GM23338 (cell line): Measurements from ENCODE around the gene MYH10. TPM values are rescaled to one million over a fixed set of nuclear protein-coding genes. Genes with fewer than 3 reads are reported as not detected.

Experiments
- ATAC-seq: fragments of 200-7000 bp; cut with Tn5 transposase; 3 replicates; pipeline ENCODE4 v1.9.1; 2020
- DNase-seq: peaks from one replicate; pipeline ENCODE4 v3.0.0-alpha.2; 2015; ENCODE audit warnings: low spot score
- H2AFZ ChIP-seq: fragments of 200-600 bp; sonication (generic); 2 replicates; pipeline ENCODE4 v1.8.0; 2016; ENCODE audit warnings: antibody characterized with exemption, mild to moderate bottlenecking, moderate library complexity
- H3F3A ChIP-seq: fragments of 200-600 bp; sonication (generic); replicated peaks from 2 replicates; pipeline ENCODE4 v1.8.0; 2017; ENCODE audit warnings: antibody characterized with exemption, mixed run types, low read depth
- H3K27ac ChIP-seq: fragments of 200-600 bp; sonication (generic); 2 replicates; pipeline ENCODE4 v1.6.1; 2016; ENCODE audit warnings: low read depth
- H3K27me3 ChIP-seq: fragments of 200-600 bp; sonication (generic); 2 replicates; pipeline ENCODE4 v1.8.0; 2016; ENCODE audit warnings: mild to moderate bottlenecking, mixed run types, moderate library complexity; ENCODE audit not compliant: insufficient read depth
- H3K36me3 ChIP-seq: fragments of 200-600 bp; sonication (generic); 2 replicates; pipeline ENCODE4 v1.8.0; 2016; ENCODE audit warnings: mild to moderate bottlenecking; ENCODE audit not compliant: insufficient read depth
- H3K4me1 ChIP-seq: fragments of 200-600 bp; sonication (generic); 2 replicates; pipeline ENCODE4 v1.8.0; 2016; ENCODE audit warnings: mild to moderate bottlenecking, moderate library complexity; ENCODE audit not compliant: insufficient read depth
- H3K4me2 ChIP-seq: fragments of 200-600 bp; sonication (generic); 2 replicates; pipeline ENCODE4 v1.7.1; 2017; ENCODE audit warnings: mixed run types
- H3K4me3 ChIP-seq: fragments of 200-600 bp; sonication (generic); 2 replicates; pipeline ENCODE4 v1.6.1; 2016; ENCODE audit warnings: mixed run types
- H3K79me2 ChIP-seq: fragments of 200-600 bp; sonication (generic); replicated peaks from 2 replicates; pipeline ENCODE4 v1.8.0; 2017; ENCODE audit warnings: mild to moderate bottlenecking; ENCODE audit not compliant: insufficient read depth
- H3K9me2 ChIP-seq: fragments of 200-600 bp; sonication (generic); 2 replicates; pipeline ENCODE4 v1.8.0; 2017; ENCODE audit not compliant: insufficient read depth
- H4K20me1 ChIP-seq: fragments of 200-600 bp; sonication (generic); replicated peaks from 2 replicates; pipeline ENCODE4 v1.8.0; 2017; ENCODE audit warnings: mild to moderate bottlenecking; ENCODE audit not compliant: insufficient read depth
- H3K27ac Mint-ChIP-seq: 2 replicates; pipeline ENCODE4 v1.8.0; 2020; ENCODE audit warnings: inconsistent platforms, mild to moderate bottlenecking, moderate library complexity, mixed read lengths
- H3K27me3 Mint-ChIP-seq: 3 replicates; pipeline ENCODE4 v1.8.0; 2022; ENCODE audit warnings: low read depth, mild to moderate bottlenecking, moderate library complexity, mixed read lengths, inconsistent platforms; ENCODE audit not compliant: insufficient read depth, poor library complexity
- H3K36me3 Mint-ChIP-seq: 3 replicates; pipeline ENCODE4 v1.8.0; 2021; ENCODE audit warnings: low read depth, mild to moderate bottlenecking, inconsistent platforms, moderate library complexity, mixed read lengths
- H3K4me1 Mint-ChIP-seq: 3 replicates; pipeline ENCODE4 v1.8.0; 2020; ENCODE audit warnings: mild to moderate bottlenecking, inconsistent platforms, mixed read lengths
- H3K4me3 Mint-ChIP-seq: 3 replicates; pipeline ENCODE4 v1.8.0; 2021; ENCODE audit warnings: moderate library complexity, mild to moderate bottlenecking, inconsistent platforms, mixed read lengths
- H3K9me3 Mint-ChIP-seq: 3 replicates; pipeline ENCODE4 v1.8.0; 2020; ENCODE audit warnings: moderate library complexity, mild to moderate bottlenecking, inconsistent platforms, mixed read lengths
- CREB1 ChIP-seq: fragments of 250-450 bp; sonication (Bioruptor Pico); IDR thresholded peaks from 2 replicates; pipeline ENCODE4 v1.5.0; 2020; ENCODE audit warnings: low read depth, mild to moderate bottlenecking, moderate library complexity
- CTCF ChIP-seq, 2 experiments: fragments of 200-600 bp in 1 of 2; sonication (generic) in 1 of 2; conservative IDR thresholded peaks; 2 replicates each; pipeline versions ENCODE4 v1.5.1 to v1.6.1; 2016 to 2017; ENCODE audit warnings: antibody characterized with exemption in 2 of 2, low read depth in 2 of 2, mild to moderate bottlenecking in 2 of 2, moderate library complexity in 1 of 2
- EZH2 ChIP-seq: fragments of 200-600 bp; sonication (generic); IDR thresholded peaks from one replicate; pipeline ENCODE4 v1.8.0; 2017; ENCODE audit warnings: antibody characterized with exemption, mild to moderate bottlenecking, low read depth; ENCODE audit not compliant: unreplicated experiment
- EZH2phosphoT487 ChIP-seq: fragments of 200-600 bp; sonication (generic); IDR thresholded peaks from one replicate; pipeline ENCODE4 v1.8.1; 2018; ENCODE audit warnings: antibody characterized with exemption; ENCODE audit not compliant: unreplicated experiment
- JUNB ChIP-seq: IDR thresholded peaks from one replicate; pipeline ENCODE4 v1.6.1; 2016; ENCODE audit warnings: antibody characterized with exemption; ENCODE audit not compliant: unreplicated experiment
- NANOG ChIP-seq: IDR thresholded peaks from 2 replicates; pipeline ENCODE4 v1.6.1; 2016; ENCODE audit warnings: antibody characterized with exemption, borderline replicate concordance
- POLR2AphosphoS5 ChIP-seq: IDR thresholded peaks from 2 replicates; pipeline ENCODE4 v1.6.1; 2016; ENCODE audit warnings: antibody characterized with exemption, low read depth
- polyA plus RNA-seq: library from polyadenylated mRNA; unstranded; fragments of >200 nt; fragmentation: Nextera tagmentation; extraction: Ambion mirVana; gene quantifications from 2 replicates; pipeline ENCODE4 v1.2.1, GENCODE V29; 2016
- total RNA-seq: library from RNA; depleted of rRNA; stranded (reverse); fragments of >200 nt; shearing (Covaris generic); gene quantifications from 2 replicates; pipeline ENCODE4 v1.2.3, GENCODE V29; 2014

MYH10 gene
- total and polyA plus RNA-seq, 2 experiments from 2014 or later: 89.5 to 230 TPM

GRCh38 chr17:8630802-8631553 lies 453 bp upstream of the MYH10 start (continued):
- TF ChIP-seq CREB1 (CRISPR knock-in tag): peak; percentile 92
- no peak for TF ChIP-seq JUNB
- TF ChIP-seq EZH2: no peak
- TF ChIP-seq CTCF (conservative IDR thresholded peaks at IDR 0.05; ENCODE audit: low read depth in 2 of 2): peak; percentile 7 to 45; a peak in 2 of 4 replicates
- TF ChIP-seq NANOG: no peak
- no peak for TF ChIP-seq EZH2phosphoT487

- H3K9me3 Mint-ChIP-seq: no peaks in the 10 kb centered on the region
- peaks cover 28% of the 10 kb centered on the region for H3K4me1 ChIP-seq
- H3K36me3 Mint-ChIP-seq: no peaks in the 10 kb centered on the region; the same call in 2 of the 3 replicates
- H3K27ac Mint-ChIP-seq: peak overlapping the region; percentile 98
- peaks cover 38% of the 10 kb centered on the region for H4K20me1 ChIP-seq
- peak overlapping the region; percentile 97 for H3K4me3 Mint-ChIP-seq
- H2AFZ ChIP-seq: no peak overlapping the region
- H3K4me2 ChIP-seq: peak overlapping the region; percentile 79
- peak overlapping the region; percentile 96 for H3K4me3 ChIP-seq
- ATAC-seq (peak; percentile 2), DNase-seq (peak; percentile 57)
- TF ChIP-seq EZH2: no peak
- no peaks in the 10 kb centered on the region for H3K36me3 ChIP-seq
- H3F3A ChIP-seq: no peaks in the 10 kb centered on the region
- peaks cover 58% of the 10 kb centered on the region for H3K79me2 ChIP-seq
- no peaks in the 10 kb centered on the region for H3K9me2 ChIP-seq
- peak overlapping the region; percentile 87 for H3K27ac ChIP-seq
- peaks cover 2% of the 10 kb centered on the region for H3K27me3 Mint-ChIP-seq
- H3K4me1 Mint-ChIP-seq: peaks cover 27% of the 10 kb centered on the region
- H3K27me3 ChIP-seq: no peaks in the 10 kb centered on the region
These were observed 926 bp downstream of the MYH10 start for GRCh38 chr17:8629371-8630226.

GRCh38 chr17:8628609-8629169 lies 1.8 kb downstream of the MYH10 start:
- Histone ChIP-seq H3K79me2 (peaks cover 67% of the 10 kb centered on the region), H3K27ac (no peak overlapping the region)

More at GRCh38 chr17:8628609-8629169, 1.8 kb downstream of the MYH10 start:
- Histone ChIP-seq H3K4me2 (peak overlapping the region; percentile 79), H3K27me3 (no peaks in the 10 kb centered on the region), H3K36me3 (no peaks in the 10 kb centered on the region), H3K4me1 (peaks cover 37% of the 10 kb centered on the region), H2AFZ (no peak overlapping the region), H4K20me1 (peaks cover 47% of the 10 kb centered on the region), H3K9me2 (no peaks in the 10 kb centered on the region), H3F3A (no peaks in the 10 kb centered on the region), H3K4me3 (peak overlapping the region; percentile 96)
- Mint-ChIP-seq H3K4me1 (peaks cover 33% of the 10 kb centered on the region), H3K36me3 (peaks cover 3% of the 10 kb centered on the region; the same call in 1 of the 3 replicates), H3K27me3 (peaks cover 4% of the 10 kb centered on the region), H3K9me3 (no peaks in the 10 kb centered on the region), H3K27ac (peak overlapping the region; percentile 88), H3K4me3 (peak overlapping the region; percentile 97)
- DNase-seq: no peak
- no peak for ATAC-seq
- TF ChIP-seq POLR2AphosphoS5: no peak
